ENCODE measurements around the gene DNAH14. TPM values are rescaled to one million over a fixed set of nuclear protein-coding genes. Genes with fewer than 3 reads are reported as not detected.

Gene DNAH14
- total RNA-seq, 4 donors from 2014 or later: under 0.01 to 142 (median 4.1) TPM

GRCh38 chr1:225257081-225257480 lies 327.6 kb downstream of the DNAH14 start:
- intact Hi-C loops (cut with DNase I; ENCODE audit: low total_unique reads): no loop called here
- Histone ChIP-seq H3K4me3 (no peak overlapping the region), H3K4me1 (no peaks in the 10 kb centered on the region), H3K27ac (no peak overlapping the region), H3K27me3 (no peaks in the 10 kb centered on the region), H3K36me3 (no peaks in the 10 kb centered on the region), H3K9me3 (peaks cover 0 to 4% of the 10 kb centered on the region in 2 donors)
- no peak for DNase-seq
- TF ChIP-seq POLR2A (IDR thresholded peaks at IDR 0.05): no peak
- TF ChIP-seq CTCF (IDR thresholded peaks at IDR 0.05): no peak

- DNase-seq: no peak
- no peak overlapping the region for H3K27ac ChIP-seq
- TF ChIP-seq POLR2A (IDR thresholded peaks at IDR 0.05) (no peak), CTCF (IDR thresholded peaks at IDR 0.05) (no peak)
- no peak overlapping the region for H3K4me3 ChIP-seq
- H3K27me3 ChIP-seq: no peaks in the 10 kb centered on the region
- intact Hi-C loops (cut with DNase I; ENCODE audit: low total_unique reads): no loop called here
- H3K36me3 ChIP-seq: no peaks in the 10 kb centered on the region
- no peaks in the 10 kb centered on the region for H3K4me1 ChIP-seq
- peaks cover 0 to 4% of the 10 kb centered on the region in 2 donors for H3K9me3 ChIP-seq
Measured at GRCh38 chr1:225258811-225259210, 329.3 kb downstream of the DNAH14 start.

DNA sequence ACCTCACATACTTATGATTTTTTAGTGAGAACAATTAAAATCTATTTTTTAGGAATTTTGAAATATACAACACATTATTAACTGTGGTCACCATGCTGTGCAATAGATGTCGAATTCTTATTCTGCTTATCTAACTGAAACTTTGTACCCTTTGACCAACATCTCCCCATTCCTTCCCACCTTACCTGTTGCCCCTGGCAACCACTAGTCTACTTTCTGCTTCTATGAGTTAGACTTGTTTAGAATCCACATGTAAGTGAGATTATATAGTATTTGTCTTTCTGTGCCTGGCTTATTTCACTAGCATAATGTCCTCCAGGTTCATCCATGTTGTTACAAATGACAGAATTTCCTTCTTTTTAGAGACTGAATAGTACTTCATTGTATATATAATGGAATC lies 330.1 kb downstream of the DNAH14 start:
- Histone ChIP-seq H3K4me3 (no peak overlapping the region), H3K4me1 (no peaks in the 10 kb centered on the region), H3K27ac (no peak overlapping the region), H3K27me3 (no peaks in the 10 kb centered on the region), H3K9me3 (peaks cover 0 to 4% of the 10 kb centered on the region in 2 donors), H3K36me3 (no peaks in the 10 kb centered on the region)
- DNase-seq: no peak
- intact Hi-C loops (cut with DNase I; ENCODE audit: low total_unique reads): no loop called here
- TF ChIP-seq POLR2A (IDR thresholded peaks at IDR 0.05) (no peak), CTCF (IDR thresholded peaks at IDR 0.05) (no peak)

DNA sequence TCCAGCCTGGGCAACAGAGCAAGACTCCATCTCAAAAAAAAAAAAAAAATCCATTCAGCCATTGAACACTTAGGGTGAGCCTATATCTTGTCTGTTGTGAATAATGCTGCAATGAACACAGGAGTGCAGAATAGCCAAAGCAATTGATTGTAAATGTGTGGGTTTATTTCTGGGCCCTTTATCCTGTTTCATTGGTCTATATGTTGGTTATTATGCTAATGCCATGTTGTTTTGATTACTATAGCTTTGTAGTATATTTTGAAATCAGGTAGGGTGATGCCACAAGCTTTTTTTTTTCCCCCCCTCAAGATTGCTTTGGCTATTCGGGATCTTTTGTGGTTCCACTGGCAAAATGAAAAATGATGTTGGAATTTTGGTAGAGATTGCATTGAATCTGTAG lies 330.8 kb downstream of the DNAH14 start:
- Histone ChIP-seq H3K27me3 (no peaks in the 10 kb centered on the region), H3K27ac (no peak overlapping the region), H3K36me3 (no peaks in the 10 kb centered on the region), H3K9me3 (peaks cover 0 to 4% of the 10 kb centered on the region in 2 donors), H3K4me1 (no peaks in the 10 kb centered on the region), H3K4me3 (no peak overlapping the region)
- TF ChIP-seq POLR2A (IDR thresholded peaks at IDR 0.05) (no peak), CTCF (IDR thresholded peaks at IDR 0.05) (no peak)
- DNase-seq: no peak
- intact Hi-C loops (cut with DNase I; ENCODE audit: low total_unique reads): no loop called here

- H3K27me3 ChIP-seq: no peaks in the 10 kb centered on the region
- no peak for DNase-seq
- no peak overlapping the region for H3K4me3 ChIP-seq
- H3K36me3 ChIP-seq: no peaks in the 10 kb centered on the region
- intact Hi-C loops (cut with DNase I; ENCODE audit: low total_unique reads): no loop called here
- no peak overlapping the region for H3K27ac ChIP-seq
- peaks cover 0 to 7% of the 10 kb centered on the region in 2 donors for H3K9me3 ChIP-seq
- no peaks in the 10 kb centered on the region for H3K4me1 ChIP-seq
- no peak for TF ChIP-seq CTCF (IDR thresholded peaks at IDR 0.05)
- no peak for TF ChIP-seq POLR2A (IDR thresholded peaks at IDR 0.05)
Measured at GRCh38 chr1:225277445-225277844, 348.0 kb downstream of the DNAH14 start.

All from uterus (tissue), 4 donors.